Loucy (cell line): Measurements from ENCODE around the gene DAP.

Experiments used
- CTCF ChIP-seq: fragments of 200-600 bp; sonication (generic); conservative IDR thresholded peaks from 2 replicates; pipeline ENCODE4 v1.5.1; 2014; ENCODE audit warnings: mild to moderate bottlenecking, antibody characterized with exemption, low read length
- EZH2phosphoT487 ChIP-seq: fragments of 200-600 bp; IDR thresholded peaks from 2 replicates; pipeline ENCODE4 v1.6.1; 2018; ENCODE audit warnings: antibody characterized with exemption, mild to moderate bottlenecking, moderate library complexity, borderline replicate concordance

- TF ChIP-seq CTCF: no peak
- no peak for TF ChIP-seq EZH2phosphoT487
Measured at GRCh38 chr5:10663489-10664179, 97.4 kb downstream of the DAP start.
